GM10266 (cell line): ENCODE data around the gene MC1R.

Experiments
- DNase-seq: peaks from one replicate; pipeline ENCODE4 v3.0.0; 2012; ENCODE audit errors: extremely low spot score
- TF ChIP-seq, protein P1 (sequence below): IDR thresholded peaks from 2 replicates; pipeline ENCODE4 v1.5.1; 2012; ENCODE audit warnings: mild to moderate bottlenecking, low read depth; ENCODE audit not compliant: control insufficient read depth, insufficient read depth; ENCODE audit errors: missing control alignments

MC1R gene

DNA sequence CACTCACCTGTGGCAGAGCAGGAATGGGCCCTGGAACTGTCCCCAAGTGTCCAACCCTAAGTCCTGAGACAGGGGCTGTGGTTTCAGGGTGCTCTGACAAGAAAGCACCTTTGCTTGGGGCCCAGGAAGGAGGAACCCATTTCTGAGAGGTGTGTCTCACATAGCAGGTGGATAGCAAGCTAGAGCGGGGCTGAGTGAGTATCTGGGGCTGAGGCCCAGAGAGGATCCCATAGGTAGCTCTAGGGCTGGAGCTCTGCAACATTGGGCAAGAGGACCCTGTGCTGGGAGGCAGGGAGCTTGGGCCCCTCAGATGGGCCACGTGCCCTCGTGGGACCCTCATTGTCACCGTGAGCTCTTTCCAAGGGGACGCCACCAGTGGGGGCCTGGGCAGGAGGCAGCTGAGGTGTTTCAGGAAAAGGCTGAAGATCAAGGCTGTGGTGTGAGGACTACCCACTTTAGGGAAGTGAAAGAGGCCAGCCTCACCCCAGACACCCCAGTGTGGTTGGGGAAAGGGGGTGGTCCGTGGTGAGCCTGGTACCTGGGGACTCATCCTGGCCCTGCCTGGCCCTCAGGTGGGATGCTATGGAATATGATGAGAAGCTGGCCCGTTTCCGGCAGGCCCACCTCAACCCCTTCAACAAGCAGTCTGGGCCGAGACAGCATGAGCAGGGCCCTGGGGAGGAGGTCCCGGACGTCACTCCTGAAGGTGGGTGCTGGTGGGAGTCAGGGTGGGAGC, 35.2 kb downstream of the MC1R start:
- TF ChIP-seq, protein P1, sequence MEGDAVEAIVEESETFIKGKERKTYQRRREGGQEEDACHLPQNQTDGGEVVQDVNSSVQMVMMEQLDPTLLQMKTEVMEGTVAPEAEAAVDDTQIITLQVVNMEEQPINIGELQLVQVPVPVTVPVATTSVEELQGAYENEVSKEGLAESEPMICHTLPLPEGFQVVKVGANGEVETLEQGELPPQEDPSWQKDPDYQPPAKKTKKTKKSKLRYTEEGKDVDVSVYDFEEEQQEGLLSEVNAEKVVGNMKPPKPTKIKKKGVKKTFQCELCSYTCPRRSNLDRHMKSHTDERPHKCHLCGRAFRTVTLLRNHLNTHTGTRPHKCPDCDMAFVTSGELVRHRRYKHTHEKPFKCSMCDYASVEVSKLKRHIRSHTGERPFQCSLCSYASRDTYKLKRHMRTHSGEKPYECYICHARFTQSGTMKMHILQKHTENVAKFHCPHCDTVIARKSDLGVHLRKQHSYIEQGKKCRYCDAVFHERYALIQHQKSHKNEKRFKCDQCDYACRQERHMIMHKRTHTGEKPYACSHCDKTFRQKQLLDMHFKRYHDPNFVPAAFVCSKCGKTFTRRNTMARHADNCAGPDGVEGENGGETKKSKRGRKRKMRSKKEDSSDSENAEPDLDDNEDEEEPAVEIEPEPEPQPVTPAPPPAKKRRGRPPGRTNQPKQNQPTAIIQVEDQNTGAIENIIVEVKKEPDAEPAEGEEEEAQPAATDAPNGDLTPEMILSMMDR = no peak
- peak; percentile 66 for DNase-seq

DNA sequence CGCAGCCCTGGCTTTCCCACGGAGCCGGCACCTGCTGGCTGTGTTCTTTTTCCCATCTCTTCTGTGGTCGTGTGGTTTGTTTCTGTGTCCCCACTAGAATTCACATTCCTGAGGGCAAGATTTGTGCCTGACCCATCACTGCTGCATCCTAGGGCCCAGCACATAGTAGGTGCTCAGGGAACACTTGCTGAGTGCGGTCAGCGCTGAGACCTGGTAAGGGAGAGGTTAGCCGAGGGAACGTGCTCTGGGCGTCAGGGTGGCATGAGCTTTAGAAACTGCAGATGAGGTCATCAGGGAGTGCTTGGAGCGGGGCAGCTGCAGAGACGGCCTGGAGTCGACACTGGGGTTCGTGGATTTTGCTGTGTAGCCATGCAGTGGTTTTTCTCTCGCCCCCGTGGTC, 35.8 kb downstream of the MC1R start:
- DNase-seq = no peak
- TF ChIP-seq, protein P1 = no peak

DNA sequence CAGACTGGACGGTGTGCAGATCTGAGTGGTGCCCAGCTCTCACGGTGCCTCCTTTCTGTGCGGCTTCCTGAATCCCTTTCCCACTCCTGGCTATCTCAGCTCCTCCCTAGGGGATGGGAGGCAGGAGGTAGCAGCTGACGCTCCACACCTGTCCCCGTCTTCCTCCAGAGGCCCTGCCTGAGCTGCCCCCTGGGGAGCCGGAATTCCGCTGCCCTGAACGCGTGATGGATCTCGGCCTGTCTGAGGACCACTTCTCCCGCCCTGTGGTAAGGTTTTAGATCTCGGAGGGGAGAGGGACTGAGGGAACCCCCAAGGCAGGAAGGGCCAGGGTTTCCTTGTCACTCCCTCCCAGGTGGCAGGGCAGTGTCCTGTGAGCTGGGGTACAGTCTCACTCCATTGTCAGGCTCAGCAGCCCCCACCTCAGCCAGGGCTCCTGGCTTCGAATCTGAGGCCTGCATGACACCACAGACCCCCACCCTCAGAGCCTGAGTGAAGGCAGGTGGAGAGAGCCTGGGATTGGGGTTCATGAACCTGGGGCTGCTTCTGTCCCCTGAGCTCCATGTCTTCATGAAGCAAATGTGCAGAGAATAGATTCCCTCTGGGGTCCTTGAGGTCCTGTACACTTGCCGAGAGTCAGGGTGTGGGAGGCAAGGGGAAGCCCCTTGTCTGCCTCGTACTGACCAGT, 36.5 kb downstream of the MC1R start:
- TF ChIP-seq, protein P1 = no peak
- no peak for DNase-seq

DNA sequence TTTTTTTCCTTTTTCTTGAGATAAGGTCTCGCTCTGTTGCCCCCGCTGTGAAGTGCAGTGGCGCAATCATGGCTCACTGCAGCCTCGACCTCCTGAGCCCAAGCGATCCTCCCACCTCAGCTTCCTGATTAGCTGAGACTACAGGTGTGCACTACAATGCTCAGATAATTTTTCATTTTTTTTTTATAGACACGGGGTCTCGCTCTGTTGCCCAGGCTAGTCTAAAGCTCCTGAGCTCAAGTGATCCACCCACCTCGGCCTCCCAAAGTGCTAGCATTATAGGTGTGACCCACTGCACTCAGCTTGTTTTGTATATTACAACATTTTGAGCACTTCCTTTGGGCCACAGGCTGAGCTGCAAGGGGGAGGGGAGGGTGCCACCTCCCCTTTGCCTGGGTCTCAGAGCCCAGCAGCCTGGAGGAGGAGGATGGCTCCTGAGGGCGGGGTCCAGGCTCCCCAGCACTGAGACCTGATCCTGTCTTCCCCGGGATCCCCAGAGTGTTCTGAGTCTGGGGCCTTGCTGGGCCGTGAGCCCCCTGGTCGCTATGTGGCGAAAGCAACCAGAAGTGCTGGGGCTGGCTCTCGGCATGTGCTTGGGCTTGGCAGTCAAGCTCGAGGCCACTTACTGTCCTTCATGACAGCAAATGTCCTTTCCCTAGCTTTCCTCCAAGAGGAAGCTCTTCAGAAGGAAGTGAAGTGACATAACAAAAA, 38.0 kb downstream of the MC1R start:
- DNase-seq = no peak
- TF ChIP-seq, protein P1 = no peak

DNA sequence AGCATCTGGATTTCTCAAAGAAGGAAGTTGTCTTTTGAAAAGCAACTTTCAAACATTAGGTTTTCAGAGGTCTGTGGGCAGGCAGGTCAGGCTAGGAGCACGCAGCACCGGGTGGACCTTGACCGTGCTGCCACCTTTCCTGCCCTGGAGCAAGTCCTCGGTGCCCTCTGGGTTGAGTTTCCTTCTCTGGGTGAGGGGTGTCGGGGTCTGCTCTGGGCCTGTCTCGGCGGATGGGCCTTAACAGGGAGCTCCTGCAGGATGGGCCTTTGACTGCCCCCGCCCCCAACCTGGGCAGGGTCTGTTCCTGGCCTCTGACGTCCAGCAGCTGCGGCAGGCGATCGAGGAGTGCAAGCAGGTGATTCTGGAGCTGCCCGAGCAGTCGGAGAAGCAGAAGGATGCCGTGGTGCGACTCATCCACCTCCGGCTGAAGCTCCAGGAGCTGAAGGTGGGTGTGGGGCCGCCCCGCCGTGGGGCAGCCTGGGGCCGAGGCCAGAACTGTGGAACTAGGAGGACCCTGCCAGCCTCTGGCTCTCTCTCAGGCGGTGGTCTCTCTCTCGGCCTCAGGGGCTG, 38.6 kb downstream of the MC1R start:
- DNase-seq = no peak
- TF ChIP-seq, protein P1 = no peak

DNA sequence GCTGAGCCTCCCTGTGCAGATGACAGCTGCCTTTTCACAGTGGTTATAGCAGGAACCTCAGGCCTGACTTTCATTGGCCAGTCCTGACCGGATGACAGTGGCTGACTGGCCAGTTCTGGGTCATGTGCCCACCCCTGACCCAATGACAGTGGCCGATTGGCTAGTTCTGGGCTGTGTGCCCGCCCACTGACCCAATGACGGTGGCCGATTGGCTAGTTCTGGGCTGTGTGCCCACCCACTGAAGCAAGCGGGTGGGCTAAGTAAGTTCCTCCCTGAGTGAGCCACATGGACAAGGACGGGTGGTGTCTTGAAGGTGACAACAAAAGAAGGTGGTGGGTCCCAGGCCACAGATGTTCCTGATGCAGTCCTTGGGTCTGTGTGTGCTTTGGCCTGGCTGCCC, 39.4 kb downstream of the MC1R start:
- TF ChIP-seq, protein P1 = no peak
- no peak for DNase-seq
